HG03175 (cell line): ENCODE data around the gene UFSP2.

Experiments
- ATAC-seq: cut with Tn5 transposase; IDR thresholded peaks from one replicate; pipeline ENCODE4 v1.9.1; 2021; ENCODE audit warnings: mild to moderate bottlenecking, moderate library complexity; ENCODE audit not compliant: unreplicated experiment

The UFSP2 gene

DNA sequence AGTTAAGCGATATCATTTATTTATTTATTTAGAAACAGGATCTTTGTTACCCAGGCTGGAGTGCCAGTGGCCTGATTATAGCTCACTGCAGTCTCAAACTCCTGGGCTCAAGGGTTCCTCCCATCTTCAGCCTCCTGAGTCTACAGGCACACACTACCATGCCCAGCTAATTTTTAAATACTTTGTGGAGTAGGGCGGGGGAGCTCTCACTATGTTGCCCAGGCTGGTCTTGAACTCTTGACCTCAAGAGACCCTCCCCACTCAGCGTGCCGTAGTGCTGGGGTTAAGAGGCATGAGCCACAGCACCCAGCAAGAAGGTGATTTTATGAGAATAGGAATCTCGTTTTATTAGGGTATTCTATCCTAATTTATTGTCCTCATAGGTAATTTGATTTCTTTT, 3.9 kb upstream of the UFSP2 start:
- no peak for ATAC-seq

- no peak for ATAC-seq
Observed at GRCh38 chr4:185426960-185427688, 1.4 kb upstream of the UFSP2 start.

DNA sequence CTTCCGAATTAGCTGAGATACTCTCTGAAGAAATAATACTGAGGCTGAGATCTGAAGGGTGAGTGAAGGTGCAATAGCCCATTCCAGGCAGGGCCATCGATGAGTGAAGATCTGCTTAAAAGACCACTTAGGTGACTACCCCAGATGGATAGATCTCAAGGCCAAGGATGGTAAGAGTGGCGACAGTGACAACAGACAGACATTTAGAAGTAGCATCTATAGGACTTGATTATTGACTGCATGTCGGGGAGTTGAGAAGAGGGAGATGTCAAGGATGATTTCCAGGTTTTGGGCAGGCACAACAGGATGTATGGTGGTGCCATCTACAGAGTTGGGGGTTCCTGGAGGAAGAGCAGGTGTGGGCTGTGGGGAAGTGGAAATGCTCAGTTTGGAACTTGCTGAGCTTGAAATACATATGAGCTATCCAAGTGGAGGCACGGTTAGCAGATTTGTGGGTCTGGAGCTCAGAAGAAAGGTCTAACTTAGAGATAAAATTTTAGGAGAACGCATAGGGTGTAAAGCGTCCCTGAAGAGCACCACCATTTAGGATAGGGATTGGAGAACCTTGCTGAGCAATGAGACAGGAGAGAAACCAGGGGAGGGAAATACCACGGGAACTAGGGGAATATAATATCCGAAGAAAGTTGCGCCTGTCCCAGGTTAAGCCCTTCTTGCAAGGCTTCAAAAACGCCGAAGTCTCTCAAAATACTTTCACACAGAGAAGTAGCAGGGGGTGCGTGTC, 688 bp downstream of the UFSP2 start:
- ATAC-seq, result peak; percentile 4

GRCh38 chr4:185421366-185422124, 4.2 kb downstream of the UFSP2 start:
- ATAC-seq, result no peak

DNA sequence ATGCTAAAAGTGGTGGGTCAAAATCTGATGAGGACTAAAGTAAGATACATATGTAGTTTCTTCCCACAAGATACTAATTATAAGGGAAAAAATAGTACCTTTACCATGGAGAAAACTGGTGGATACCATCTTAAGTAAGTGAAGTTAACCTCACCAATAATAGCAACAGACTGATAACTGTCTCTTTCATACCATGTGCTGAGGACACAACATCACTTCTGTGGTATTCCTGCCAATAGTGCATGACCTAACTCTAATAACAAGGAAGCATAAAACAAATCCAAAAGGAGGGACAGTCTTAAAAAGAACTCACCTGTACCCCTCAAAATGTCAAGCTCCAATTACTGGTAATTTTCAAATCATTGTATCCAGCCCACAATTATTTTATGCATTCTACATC, 8.8 kb downstream of the UFSP2 start:
- ATAC-seq, result no peak

DNA sequence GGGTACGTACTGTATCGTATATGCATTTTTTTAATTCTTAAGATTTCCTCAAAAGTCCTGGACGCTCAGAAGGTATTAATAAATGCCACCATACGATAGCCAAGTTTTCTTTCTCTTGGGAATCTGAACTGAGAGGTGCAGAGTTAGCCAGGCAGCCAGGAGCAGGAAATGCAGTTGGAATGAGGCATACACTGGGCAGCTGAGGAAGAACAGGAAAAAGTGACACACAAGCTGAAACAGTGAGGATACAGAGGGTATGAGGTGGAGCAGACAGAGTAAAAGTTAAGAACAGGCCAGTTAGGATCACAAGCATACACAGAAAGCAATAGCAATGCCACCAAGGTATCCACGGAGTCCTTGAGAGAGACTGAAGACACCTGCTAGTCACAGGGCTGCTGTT, 13.4 kb downstream of the UFSP2 start:
- no peak for ATAC-seq

GRCh38 chr4:185411849-185412248, 13.9 kb downstream of the UFSP2 start:
- ATAC-seq, result no peak

DNA sequence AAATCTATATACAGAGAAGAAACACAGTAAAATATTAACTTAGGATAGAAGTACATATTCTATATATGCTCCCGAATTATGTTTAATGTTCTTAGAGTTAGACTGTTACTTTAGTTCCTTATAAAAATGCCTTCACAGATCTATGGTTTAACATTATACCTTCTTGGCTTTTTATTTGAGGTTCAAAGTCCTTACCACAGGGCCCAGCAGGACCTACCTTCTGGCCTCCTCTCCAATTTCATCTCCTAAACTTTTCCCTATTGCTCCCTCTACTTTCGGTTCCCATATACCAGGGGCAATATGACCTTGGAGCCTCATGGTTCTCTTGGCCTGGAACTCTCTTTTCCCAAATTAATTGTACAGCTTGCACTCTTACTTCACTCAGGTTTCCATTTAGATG, 17.3 kb downstream of the UFSP2 start:
- no peak for ATAC-seq

DNA sequence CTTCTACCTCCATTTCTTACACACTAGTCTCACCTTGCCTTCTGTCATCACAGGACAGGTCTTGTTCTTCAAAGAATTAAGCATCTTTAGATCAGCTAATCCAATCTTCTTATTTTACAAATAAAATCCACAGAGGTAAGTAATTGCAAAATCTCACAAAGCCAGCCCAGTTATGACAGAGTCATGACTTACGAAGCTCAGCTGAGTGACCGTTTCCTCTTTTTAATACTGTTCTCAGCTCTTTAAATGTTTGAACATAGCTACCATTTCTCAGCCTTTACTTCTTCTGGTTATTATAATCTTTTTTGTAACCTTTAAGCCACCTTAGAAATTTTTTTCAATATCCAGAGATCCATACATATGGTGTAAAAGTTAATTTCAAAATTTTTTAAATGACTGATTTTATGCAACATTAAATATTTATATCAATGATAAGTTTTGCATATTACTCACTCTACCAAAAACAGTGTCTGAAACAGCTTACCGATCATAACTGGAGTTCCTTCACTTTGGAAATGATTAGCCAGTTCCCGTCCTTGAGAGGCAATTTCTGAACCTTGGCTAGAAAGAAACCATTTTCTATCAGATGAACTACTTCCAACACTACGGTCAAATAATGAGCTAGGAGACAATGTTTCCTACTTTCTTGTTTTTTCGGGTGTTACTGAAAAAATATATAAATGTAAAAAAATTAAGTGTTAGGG, 20.3 kb downstream of the UFSP2 start:
- ATAC-seq, result peak; percentile 85

DNA sequence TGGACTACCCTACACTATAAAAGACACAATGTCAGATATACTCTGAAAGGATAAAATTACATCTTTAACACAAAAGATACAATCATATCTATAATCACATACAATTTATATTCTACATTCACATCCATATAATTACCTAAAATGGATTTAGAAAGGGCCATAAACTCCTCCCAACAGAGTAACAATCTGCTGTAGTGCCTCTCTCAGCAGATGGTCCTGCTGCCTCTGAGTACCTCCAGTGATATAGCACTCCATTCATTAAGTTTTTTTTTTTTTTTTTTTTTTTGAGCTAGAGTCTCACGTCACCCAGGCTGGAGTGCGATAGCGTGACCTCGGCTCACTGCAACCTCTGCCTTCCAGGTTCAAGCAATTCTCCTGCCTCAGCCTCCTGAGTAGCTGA, 21.7 kb downstream of the UFSP2 start:
- ATAC-seq, result no peak

DNA sequence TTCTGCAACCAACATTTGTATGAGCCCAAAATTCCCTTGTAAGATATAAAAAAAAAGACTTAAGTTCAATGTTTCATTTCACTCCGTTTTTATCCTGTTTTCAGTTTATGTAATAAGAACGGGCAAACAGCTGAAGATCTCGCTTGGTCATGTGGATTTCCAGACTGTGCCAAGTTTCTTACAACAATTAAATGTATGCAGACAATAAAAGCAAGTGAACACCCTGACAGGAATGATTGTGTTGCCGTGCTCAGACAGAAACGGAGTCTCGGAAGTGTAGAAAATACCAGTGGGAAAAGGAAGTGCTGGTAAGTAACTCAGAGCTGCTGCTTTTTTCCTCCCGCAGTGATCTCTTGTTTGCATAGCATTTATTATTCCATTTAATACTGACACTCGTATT, 26.3 kb downstream of the UFSP2 start:
- no peak for ATAC-seq

GRCh38 chr4:185398618-185399017, 27.1 kb downstream of the UFSP2 start:
- no peak for ATAC-seq

DNA sequence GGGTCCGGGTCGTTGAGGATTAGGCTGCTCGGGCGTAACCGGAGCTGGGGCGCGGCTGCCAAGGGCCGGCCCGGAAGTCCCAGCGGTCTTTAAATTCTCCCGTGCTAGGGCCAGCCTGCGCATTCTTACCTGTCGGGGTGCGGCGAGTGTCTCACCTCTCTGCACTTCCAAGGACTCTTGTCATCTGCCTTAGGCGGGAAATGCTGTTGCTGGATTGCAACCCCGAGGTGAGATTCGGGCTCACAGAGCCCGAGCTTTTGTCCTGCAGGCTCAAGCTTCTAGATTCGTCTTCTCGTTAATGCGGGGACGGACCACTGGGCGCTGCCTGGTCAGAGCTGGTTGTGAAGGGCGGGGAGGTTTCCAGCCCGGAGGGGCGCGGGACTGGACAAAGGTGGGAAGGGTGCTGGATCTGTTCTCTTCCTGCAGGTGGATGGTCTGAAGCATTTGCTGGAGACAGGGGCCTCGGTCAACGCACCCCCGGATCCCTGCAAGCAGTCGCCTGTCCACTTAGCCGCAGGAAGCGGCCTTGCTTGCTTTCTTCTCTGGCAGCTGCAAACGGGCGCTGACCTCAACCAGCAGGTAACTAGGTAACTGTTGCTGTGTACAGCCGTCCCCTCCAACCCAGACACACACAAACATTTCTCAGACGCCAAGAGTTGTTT, 28.9 kb downstream of the UFSP2 start, which contains the start of gene ANKRD37:
Gene ANKRD37, plus strand, starts transcription at position 118 of the 662 bp plus-strand sequence. Its CDS starts 83 bp downstream, at position 201.
- ATAC-seq, result no peak

GRCh38 chr4:185395956-185396723, 29.6 kb downstream of the UFSP2 start:
- peak; percentile 81 for ATAC-seq

DNA sequence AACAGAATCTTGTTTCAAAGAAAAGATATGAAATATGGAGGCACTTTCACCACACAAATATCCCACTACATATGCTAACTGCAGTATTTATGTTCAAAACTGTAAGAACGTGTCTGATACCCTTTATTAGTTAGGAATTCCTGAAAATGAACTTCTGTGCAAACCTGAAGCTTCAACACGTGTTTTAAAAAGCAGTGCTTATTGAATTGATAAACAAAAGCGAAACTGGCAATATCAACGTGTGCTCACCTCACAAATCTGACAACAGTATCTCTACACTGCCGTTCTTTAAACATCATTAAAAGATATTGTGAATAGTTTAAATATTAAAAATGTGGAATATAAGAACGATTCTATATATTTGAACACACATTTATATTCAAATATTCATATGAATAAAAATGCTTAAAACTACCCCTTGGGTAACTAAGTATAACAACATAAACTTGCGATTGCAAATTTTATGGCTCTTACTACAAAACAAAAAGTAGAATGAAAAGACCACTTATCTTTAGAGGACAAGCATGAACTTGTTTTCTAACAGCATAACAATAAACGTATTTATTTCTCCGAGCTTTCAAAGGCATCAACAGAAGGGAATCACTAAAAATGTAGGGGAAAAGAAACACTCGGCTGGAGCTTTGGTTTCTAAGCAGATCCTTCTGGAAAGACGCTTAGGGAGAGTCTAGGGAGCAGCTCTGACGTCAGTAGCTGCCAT, 30.4 kb downstream of the UFSP2 start, which contains the start of gene LRP2BP:
Gene LRP2BP, minus strand, starts transcription at position 687 of the 718 bp plus-strand sequence. CDS start 17,738 bp downstream, outside the sequence.
- no peak for ATAC-seq

DNA sequence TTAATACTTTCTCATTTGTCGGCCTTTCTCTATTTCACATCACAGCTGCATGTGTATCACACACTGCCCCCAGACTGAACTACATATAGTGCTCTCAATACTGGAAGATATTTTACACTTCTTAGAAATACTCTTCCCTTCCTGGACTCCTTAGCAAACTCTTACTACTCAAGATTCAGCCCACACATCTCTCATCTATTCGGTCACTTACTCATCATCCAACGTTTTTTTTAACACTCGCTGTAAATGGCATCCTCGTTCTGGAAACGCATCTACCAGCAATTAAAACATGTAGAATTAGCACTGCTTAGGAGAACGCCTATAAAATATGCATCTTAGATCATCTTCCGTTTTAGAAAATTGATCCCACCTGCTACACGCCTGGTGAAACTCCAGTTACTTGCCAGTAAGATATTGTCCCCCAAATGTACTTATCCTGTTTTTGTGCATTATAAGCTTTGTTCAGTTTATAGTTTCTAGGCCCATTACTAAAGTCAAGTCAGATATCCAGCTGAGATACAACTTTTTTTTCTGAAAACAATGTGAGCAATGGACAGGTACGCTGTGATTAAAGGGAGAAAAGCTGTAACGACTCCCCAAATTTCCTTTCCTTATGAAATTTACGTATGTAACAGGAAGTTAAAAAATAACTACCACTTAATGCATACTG, 31.1 kb downstream of the UFSP2 start:
- no peak for ATAC-seq

DNA sequence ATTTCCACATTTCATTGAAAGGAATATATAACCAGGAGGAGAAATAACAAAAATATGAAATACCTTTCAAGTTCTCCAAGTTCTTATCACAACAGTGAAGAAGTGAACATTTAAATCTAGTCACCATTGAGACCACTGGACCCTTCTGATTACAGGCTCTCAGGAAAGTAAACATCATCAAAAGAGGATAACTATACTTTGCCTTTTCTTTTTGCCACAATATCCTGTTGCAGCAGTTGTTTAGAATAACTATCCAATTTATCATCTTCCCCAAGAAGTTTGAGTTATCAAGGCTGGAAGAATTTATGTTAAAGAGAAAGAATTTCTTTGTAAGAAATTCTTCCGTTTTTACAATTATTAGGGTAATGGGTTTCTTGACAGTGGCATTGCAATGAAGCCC, 33.6 kb downstream of the UFSP2 start:
- ATAC-seq, result no peak

GRCh38 chr4:185390941-185391340, 34.8 kb downstream of the UFSP2 start:
- ATAC-seq, result no peak
